DMS 273 (cell line): Measurements from ENCODE around the gene GFRA1.
"Not testable (repeated sequence)": the region's sequence is repeated elsewhere in the genome, so short reads cannot be mapped to it uniquely, and the experiment has no call there.

Source experiments
- DNase-seq: peaks from one replicate; lab custom pipeline; 2025; ENCODE audit not compliant: unreplicated experiment; lab: John Stamatoyannopoulos, UW

GFRA1 gene

DNA sequence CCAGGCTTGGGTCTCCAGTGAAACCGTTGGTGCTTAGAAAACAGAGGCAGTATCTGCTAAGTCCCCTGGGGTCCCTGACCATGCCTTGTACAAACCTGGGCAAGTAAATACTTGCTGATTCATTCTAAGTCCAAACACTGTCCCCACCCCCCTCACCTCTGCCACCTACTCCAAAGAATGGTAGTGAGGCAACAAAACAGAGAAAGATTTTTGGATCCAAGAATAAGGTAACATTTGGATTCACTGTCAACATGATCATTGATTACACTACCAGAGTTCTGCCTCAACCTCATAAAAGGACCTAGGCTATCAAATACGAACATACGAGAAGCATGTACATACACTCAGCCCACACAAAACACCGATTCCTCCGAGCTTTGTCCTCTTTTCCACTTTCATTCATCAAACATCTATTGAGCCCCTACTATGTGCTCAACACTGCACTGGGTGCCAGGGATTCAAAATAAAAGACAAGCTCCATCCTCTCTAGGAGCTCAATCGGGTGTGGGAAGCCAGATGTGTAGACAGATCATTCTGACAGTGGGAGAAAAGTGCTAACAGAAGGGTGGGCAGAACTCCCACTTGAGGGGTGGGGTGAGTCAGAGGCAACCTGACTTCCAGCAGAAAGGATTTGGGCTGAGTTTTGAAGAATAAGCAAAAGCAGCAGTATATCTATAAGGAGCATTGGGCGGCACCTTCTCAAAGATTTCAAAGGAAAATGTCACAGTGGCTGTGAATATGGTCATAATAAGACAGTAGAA, 71.2 kb downstream of the GFRA1 start:
- no peak for DNase-seq

DNA sequence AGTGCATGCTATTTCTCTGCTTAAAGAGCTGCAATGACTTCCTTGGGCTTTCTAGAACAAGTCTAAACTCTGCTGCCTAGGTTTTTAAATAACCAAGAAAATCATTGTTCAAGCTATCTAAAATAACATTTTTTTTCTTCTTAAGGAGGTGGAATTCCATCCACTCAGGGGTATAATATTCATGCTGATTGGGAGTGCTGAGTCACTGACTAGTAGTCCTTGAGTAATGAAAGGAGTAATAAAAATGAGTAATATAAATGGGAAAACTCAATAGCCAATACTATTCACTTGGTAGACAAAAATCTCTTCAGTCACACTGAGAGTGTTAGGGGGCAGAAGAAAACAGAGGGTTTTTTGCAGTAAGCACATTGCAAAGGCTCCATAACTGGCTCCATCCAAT, 72.0 kb downstream of the GFRA1 start:
- DNase-seq = no peak

DNA sequence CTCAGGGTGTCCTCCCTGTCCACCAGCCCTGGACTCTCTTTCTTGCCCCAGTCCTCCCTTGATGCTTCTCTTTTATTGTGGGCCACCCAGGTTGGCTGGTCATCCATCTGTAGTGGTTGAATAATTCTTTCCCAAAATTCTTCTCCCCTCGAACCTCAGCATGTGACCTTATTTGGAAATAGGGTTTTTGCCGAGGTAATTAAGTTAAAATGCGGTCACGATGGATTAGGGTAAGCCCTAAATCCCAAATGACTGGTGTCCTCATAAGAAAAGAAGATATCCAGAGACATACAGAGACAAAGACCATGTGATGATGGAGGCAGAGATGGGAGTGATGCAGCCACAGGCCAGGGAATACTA, 74.3 kb downstream of the GFRA1 start:
- no peak for DNase-seq

DNA sequence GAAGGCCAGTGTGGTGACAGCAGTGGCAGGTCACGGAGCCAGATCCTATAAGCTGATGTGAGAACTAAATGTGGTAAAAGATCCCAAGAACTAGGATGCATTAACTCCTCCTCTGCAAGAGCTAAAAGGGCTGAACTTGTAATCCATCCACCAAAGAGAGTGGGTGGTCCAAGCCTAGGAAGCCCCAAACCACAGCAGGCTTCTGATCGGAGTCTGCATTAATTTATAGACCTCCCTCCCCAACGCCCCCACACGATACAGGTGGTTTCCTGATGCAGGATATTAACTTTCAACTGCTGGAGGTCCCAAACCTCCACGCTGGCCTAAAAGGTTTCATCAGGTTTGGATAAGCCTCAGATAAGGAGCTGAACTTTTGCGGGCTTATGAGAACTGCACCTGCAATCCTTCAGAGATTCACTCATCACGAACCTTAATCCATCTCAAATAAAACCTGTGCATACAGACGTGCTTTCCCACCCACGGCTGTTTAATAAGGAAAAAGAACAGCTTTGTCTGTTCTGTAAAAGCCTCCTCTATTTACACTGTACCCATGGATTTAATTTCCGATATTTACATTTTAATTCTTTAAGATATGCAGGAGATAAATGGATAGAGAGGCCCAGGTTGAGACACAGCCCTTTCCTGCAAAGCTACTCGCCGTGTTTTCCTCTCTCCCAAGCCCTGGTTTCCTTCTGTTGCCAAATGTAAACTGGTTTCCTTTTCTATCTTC, 74.9 kb downstream of the GFRA1 start:
- no peak for DNase-seq

DNA sequence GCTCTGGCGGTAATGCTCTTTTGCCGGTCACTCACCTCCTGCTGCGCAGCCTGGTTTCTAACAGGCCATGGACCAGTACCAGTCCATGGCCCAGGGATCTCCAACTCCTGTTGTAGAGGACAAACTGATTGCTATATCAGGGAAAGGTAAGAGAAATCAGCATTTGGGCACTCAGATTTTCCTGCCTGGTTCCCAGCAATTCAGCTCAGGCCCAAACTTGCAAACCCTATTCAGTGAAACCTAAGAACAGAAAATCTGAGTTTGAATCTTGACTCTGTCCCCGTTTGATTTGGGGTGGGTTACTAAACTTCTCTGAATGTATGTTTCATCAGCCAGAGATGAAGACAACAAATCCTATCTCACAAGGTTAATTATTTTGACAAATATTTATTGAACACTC, 77.4 kb downstream of the GFRA1 start:
- no peak for DNase-seq

DNA sequence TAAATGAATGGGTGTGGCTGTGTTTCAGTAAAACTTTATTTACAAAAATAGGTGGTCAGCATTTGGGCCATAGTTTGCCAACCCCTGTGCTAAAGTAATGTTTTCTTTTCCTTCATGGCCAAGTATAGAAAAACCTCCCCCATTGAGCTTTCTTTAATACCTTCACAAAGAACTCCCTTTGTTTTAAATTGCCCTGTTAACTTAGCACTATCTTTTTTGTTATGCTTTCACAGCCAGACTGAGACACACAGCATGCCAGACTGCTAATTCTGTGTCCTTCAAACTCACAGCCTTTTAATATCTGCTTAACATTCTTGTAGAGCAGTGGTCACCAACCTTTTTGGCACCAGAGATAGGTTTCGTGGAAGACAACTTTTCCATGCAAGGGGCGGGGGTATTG, 78.0 kb downstream of the GFRA1 start:
- no peak for DNase-seq

DNA sequence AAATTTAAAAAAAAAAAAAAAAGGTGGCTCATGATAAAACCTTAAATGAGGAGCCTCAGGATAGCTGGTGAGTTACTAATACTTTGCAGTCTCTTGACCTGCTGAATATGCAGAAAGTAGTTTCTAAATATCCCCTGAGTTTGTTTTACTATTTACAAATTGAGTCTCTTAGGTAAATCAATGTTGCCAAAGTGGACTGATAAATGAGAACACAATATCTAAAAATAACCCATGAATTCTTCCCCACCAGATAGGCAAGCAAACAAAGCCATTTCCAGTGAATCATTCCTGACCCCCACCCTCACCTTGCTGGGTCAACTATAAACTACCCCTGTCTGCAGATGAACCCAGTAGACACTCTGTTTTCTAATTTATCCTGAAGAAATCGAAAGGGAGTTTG, 78.9 kb downstream of the GFRA1 start:
- no peak for DNase-seq

DNA sequence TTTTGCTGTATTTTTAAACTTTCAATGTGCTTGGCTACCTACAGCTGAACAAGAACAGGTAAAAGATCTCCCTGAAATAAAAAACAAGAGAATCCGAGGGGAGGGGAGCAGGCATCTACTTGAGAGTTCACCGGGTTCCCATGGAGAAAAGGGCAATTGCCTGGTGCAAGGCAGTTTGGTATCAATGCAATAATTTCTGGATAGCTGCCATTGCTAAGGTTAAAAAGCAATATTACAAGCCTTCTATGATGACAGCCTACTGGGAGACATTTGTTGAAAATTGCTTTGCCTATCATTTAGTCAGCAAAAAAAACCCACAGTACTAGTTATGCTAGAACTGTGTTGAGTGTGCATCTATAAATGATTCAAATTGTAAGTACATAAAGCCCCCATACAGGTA, 82.1 kb downstream of the GFRA1 start:
- no peak for DNase-seq

DNA sequence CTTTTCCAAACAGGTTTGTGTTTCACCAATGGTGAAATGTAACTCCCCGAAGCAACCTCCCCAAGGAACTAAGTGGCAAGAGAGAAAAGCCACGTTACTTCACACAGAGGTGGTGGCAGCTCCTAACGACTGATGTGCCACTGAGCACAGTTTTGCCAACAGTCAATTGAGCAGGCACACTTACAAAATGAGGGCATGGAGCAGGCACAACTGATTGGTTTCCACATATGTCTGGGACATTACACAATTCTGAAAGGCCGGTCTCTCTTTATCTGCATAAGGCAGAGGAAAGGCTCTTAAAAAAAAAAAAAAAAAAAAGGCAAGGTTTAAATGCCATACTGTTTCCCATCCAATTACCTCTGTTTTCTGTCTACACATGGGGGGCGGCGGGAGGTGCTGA, 86.7 kb downstream of the GFRA1 start:
- no peak for DNase-seq

DNA sequence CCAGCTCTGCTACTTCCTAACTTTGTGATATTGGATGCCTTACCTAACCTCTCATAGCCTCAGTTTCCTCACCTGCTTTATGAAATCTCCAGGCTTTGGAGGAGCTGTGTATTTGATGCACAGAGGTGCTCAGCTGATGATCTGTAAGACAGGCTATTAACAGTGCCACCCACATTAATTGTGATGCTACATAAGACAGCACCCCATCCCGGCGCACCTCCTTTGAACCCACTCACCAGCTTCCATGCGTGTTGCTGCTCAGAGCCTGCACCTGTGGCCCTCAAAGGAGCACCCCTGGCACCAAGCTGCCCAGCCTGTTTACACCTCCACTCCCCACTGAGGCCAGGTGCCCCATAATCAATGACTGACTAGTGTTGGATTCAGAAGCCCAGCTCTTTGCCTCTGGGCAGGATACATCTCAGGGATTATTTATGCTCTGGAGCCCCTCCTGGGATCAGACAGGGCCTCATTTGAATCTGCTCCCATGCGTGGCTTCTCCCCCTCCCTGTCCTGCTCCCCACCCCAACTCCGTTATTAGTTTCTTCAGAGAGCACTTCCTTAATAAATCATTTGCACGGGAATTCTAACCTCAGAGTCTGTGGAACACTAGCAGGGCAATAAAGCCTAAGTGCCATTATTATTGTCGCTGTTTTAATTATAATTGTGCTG, 87.7 kb downstream of the GFRA1 start:
- DNase-seq = no peak

DNA sequence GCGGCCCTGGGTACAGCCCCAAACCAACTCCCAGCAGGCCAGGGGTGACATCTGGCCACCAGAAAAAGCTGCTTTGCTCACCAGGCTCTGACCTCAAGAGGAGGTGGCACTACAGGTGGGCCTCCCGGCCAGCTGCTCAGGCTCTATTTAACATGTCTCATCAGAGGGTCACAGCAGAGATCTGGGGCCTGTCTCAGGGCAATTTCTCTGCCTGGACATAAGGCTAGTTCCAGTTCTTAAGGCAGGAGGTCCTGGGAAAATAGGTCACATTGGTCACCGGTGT, 88.6 kb downstream of the GFRA1 start:
- peak; percentile 70 for DNase-seq

DNA sequence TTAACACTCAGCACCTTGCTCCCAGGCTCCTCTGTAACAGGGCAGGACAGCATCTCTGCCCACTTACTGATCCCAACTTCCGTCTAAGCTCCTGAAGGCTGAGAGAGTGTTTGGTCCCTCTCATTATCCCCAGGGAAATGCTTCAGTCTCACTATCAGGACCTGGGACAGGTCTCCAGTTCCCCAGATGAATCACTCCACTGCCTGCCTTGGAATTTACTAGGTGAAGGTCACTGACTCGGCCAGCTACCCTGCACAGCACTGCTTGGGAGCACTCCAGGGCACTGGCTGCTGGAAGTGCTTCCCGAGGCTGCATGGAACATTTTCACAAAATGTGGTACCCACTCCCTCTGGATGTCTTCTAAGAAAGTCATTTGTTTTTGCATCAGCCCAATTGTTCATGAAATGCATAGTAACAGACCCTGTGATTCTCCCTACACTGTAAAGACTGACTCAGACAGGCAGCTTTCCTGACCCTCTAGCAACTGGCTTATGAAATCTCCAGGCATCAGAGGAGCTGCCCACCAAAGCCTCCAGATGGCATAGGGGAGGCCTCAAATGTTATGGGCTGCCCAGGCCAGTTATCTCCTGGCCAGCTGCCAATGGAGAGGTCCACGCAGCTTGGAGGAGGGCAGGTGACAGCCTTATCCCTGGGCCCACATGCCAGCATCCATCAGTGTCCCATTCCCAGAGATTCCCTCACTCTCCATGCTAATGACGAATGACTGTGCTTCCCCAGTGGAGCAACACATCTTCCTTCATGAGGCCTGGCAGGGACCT, 89.1 kb downstream of the GFRA1 start:
- DNase-seq = peak; percentile 70

DNA sequence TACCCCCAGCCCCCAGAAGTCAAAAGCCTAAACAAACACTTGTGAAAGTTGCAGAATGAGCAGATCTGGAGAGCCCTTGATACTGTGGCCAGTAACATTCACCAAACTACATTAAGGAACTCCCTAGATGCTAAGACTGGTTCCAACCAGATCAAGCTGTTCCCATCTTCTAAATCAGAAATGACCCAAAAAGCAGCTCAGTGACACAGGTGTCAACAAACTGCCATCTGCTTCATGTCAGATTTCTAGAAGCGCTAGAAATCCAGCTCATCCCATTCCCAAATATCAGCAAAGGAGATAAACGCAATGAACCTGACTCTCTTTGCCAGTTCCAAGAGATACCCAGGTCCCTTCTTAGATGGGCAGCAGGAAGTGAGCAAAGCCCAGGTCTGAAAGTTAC, 90.6 kb downstream of the GFRA1 start:
- no peak for DNase-seq

DNA sequence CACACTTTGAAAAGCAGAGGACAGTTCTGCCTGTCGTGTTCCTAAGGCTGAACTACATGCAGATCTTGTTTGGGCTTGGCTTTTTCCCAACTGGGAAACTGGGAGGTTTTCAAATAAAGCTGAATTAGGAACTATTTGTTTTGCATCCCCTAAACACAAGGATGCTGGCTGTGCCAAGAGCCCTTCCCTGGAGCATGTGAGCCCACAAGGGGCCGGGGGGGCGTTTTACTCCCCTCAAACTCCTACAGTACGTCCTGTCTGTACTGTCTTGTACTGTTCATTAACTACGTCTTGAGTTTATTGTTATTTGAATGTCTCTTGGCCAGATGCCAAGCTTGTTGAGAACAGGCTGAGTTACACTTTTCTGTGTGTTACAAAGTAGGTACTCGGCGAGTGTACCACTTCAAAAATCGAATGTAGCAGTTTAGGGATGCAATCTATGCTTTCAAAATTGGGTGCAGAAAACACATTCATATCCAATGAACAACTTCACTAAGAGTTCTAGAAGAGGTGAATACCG, 94.9 kb downstream of the GFRA1 start:
- DNase-seq = peak; percentile 7

DNA sequence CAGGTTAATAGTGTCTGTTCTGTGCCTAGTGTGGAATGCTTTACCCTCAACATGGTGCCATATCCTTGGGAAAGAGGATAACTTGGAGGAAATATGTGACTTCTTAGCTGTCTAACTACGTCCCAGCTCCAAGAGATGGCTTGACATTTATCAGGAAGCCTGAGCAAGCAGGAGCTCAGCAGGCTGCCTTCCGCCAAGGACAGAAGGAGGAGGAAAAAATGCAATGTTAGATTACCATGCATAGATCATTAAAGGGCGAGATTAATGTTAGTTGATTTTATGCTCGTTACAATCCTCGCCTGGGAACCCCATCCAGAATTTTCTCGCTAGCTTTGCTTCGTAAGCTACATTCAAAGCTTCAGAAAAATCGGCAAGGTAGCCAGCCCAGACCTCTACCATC, 97.8 kb downstream of the GFRA1 start:
- no peak for DNase-seq

DNA sequence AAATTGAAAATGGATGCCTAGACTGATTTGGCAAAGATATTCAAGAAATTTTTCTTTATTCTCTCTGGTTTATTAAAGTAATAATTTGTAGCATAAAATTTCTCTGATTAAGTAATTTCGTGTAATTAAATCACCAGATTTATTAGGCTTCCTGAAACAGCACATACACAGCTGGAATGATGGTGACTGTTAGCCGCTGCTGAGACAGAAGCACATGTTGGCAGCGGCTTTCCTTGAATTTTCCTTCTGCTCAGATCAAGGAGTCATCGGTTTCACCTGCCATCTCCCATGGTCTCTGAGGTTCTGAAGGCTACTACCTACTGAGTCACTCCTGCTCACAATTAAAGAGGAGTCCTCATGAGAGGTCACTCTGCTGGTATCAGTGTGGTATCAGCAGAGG, 101.5 kb downstream of the GFRA1 start:
- no peak for DNase-seq

DNA sequence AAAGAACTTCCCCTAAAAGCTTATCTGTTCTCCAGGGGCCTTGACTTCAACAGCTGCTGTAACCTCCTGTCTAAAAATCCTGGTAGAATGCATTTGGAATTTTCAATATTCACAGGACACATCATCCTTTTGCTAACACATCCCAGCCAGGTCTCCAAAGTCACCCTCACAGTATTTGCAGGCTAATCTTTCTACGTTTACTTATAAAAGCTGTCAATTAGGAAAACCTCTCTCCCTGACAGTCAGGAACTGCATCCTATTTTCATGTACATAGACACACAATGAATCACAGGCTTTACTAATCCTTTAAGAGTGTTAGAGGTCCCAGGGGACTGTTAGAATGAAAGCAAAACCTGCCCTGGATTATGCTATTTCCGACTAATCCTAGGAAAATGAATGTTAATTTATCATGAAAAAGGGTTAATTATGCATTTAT, 102.2 kb downstream of the GFRA1 start:
- peak; percentile 70 for DNase-seq

DNA sequence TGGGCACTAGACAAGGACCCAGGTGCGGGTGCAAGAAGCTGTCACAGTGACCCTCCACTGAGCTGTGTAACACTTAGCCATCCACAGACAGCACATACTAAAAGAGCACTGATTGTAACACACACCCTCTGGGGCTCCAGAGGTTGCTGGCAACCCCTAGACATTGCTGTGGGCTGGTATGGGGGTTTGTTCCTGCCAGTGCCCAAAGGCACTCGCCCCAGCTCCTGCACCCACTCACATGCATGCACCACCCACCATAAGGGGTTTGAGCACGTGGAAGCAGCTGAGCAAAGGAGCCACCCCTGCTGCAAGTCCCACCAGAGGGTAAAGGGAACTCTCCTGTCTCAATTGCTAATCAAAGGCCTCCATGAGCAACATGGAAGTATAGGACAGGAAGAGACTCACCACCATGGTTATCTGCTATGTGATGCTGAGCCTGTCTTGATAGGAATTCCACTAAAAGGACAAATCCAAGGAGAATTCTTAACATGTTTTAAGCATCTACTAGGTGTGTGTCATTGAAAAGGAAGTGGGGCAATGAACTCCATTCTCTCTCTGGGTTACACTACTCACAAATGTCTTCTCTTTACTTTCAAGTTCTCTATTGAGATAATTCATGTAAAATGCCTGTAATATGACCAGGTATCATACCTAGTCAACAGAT, 103.1 kb downstream of the GFRA1 start:
- DNase-seq = no peak

DNA sequence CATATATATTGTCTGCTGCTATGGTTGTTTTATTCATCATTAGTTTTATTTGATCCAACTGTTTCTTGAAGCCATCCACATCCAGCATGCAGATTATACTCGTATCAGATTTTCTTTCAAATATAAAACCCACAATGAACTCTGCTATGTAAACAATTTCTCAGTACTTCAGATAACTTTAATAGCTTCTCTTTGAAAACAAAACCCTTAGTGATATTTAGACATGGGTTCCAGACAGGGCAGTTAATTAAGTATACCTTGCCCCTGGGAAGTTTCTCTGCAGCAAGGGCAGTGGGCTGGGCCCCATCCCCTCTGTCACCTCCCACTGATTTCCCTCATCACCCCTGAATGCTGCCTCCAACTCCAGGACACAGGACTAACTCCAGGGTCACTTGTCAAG, 104.3 kb downstream of the GFRA1 start:
- DNase-seq = no peak

DNA sequence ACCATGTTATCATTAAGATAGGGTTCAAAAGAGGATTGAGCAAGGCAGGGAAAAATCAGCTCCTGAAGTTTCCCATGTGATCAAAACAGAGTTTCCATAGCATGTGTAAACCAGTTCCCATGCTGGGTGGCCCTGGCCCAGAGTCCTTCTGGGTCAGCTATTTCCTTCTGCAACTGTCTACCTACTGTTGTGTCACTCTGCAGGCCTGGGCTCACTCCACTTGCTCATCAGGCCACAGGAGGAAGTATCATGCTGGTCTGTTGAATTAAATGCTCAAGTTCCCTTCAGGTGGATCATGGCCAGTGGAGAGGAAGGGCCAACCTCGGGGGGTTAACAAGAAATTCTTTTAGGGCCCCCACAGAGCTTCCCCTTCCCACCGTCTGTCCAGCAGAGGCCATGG, 104.7 kb downstream of the GFRA1 start:
- DNase-seq = no peak

DNA sequence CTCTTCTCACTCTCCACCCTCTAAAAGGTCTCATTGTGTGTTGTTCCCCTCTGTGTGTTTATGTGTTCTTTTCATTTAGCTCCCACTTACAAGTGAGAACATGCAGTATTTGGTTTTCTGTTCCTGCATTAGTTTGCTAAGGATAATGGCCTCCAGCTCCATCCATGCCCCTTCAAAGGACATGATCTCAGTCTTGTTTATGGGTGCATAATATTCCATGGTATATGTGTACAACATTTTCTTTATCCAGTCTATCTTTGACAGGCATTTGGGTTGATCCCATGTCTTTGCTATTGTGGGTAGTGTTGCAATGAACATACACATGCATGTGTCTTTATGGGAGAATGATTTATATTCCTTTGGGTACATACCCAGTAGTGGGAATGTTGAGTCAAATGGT, 107.1 kb downstream of the GFRA1 start:
- not testable (repeated sequence) for DNase-seq
